HG02798 (cell line): ENCODE data around the gene EEFSEC.

Source experiments
- ATAC-seq: cut with Tn5 transposase; IDR thresholded peaks from one replicate; pipeline ENCODE4 v1.9.1; 2021; ENCODE audit warnings: mild to moderate bottlenecking; ENCODE audit not compliant: unreplicated experiment, poor library complexity

Gene EEFSEC

GRCh38 chr3:128309026-128309425, 155.7 kb downstream of the EEFSEC start:
- ATAC-seq, result no peak

GRCh38 chr3:128310286-128311058, 157.2 kb downstream of the EEFSEC start:
- no peak for ATAC-seq

- no peak for ATAC-seq
Observed at GRCh38 chr3:128311441-128311844, 158.2 kb downstream of the EEFSEC start.

- no peak for ATAC-seq
Observed at GRCh38 chr3:128312271-128312670, 159.0 kb downstream of the EEFSEC start.

GRCh38 chr3:128313071-128313725, 159.9 kb downstream of the EEFSEC start:
- no peak for ATAC-seq

- ATAC-seq, result no peak
Observed at GRCh38 chr3:128313935-128314334, 160.7 kb downstream of the EEFSEC start.

GRCh38 chr3:128315313-128315712, 162.0 kb downstream of the EEFSEC start:
- ATAC-seq, result no peak

- ATAC-seq, result no peak
Observed at GRCh38 chr3:128316481-128316891, 163.2 kb downstream of the EEFSEC start.

- no peak for ATAC-seq
Observed at GRCh38 chr3:128317101-128317697, 163.9 kb downstream of the EEFSEC start.

GRCh38 chr3:128317698-128318231, 164.5 kb downstream of the EEFSEC start:
- ATAC-seq, result no peak

GRCh38 chr3:128318275-128318941, 165.1 kb downstream of the EEFSEC start:
- no peak for ATAC-seq

GRCh38 chr3:128319107-128319506, 165.8 kb downstream of the EEFSEC start:
- ATAC-seq, result no peak

- no peak for ATAC-seq
Observed at GRCh38 chr3:128319741-128320141, 166.5 kb downstream of the EEFSEC start.

GRCh38 chr3:128320551-128321340, 167.5 kb downstream of the EEFSEC start:
- ATAC-seq, result no peak

GRCh38 chr3:128321418-128321817, 168.1 kb downstream of the EEFSEC start:
- no peak for ATAC-seq

GRCh38 chr3:128322030-128323022, 169.0 kb downstream of the EEFSEC start:
- no peak for ATAC-seq

- no peak for ATAC-seq
Observed at GRCh38 chr3:128323206-128324081, 170.2 kb downstream of the EEFSEC start.
